ENCODE data around the gene HTT. TPM values are rescaled to one million over a fixed set of nuclear protein-coding genes. Genes with fewer than 3 reads are reported as not detected.

HTT gene
- total RNA-seq, 1 experiment from 2014 or later: 17.2 TPM

DNA sequence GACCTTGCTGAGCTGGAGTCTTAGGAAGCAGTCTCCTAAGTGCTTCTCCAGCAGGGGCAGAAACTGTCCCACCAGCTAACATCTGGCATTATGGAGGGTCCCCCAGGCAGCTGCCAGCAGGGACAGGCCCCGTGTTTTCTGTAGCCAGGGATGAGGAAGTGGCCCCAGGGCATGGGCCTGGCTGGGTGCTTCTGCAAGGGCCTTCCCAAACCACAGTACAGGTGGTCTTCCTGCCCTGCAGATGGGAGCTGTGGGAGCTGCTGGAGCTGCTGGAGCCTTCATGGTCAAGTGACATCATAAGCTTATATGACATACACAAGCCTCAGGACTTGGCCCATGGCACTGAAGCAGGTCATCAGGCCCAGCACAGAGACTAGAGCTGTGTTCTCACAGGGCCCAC is 169.5 kb downstream of the HTT start:
- DNase-seq (ENCODE audit: low read depth, low spot score): no peak
- in situ Hi-C loops (cut with HindIII; ENCODE audit: low pct_unique_long_range_greater_than_20kb, low sequenced_read_pairs): no loop called here

DNA sequence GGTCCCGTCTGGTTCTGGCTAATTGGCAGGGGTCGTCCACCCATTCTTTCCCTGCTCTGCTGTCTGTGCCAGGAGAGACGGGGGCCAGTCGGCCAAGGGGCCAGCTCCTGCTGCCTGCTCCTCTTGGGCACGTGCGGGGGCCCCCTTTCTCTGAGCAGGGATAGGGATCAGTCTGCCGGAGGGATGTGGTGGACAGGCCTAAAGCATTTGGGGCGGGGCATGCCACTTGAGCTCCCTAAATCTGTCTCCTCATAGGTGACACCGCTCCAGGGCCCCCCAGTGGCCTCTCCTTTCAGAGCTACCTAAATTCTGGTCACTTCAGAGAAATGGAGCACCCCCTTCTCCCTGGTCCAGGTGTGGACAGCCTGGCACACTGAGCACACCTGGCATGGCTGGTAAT is 170.3 kb downstream of the HTT start:
- no peak for DNase-seq (ENCODE audit: low read depth, low spot score)
- in situ Hi-C loops (cut with HindIII; ENCODE audit: low pct_unique_long_range_greater_than_20kb, low sequenced_read_pairs): no loop called here

DNA sequence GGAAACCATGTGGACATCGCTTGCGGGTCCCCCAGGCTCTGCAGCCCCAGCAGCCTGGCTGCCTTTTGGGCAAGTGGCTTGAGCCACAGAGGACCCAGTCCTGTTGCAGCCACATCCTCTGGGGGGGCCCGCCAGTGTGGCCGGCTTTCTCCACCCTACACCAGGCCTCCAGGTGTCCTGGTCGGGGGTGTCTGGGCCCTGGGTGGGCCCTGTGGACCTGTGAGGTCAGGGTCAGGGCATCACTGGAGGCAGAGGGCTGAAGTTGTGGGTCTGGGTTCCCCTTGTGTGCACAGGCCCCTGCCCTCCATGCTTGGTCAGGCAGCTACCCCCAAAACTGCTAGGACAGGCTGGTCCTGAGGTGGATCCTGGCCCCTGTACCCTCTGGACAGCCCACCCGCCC is 171.2 kb downstream of the HTT start:
- DNase-seq (ENCODE audit: low read depth, low spot score): no peak
- in situ Hi-C loops (cut with HindIII; ENCODE audit: low pct_unique_long_range_greater_than_20kb, low sequenced_read_pairs): no loop called here

DNA sequence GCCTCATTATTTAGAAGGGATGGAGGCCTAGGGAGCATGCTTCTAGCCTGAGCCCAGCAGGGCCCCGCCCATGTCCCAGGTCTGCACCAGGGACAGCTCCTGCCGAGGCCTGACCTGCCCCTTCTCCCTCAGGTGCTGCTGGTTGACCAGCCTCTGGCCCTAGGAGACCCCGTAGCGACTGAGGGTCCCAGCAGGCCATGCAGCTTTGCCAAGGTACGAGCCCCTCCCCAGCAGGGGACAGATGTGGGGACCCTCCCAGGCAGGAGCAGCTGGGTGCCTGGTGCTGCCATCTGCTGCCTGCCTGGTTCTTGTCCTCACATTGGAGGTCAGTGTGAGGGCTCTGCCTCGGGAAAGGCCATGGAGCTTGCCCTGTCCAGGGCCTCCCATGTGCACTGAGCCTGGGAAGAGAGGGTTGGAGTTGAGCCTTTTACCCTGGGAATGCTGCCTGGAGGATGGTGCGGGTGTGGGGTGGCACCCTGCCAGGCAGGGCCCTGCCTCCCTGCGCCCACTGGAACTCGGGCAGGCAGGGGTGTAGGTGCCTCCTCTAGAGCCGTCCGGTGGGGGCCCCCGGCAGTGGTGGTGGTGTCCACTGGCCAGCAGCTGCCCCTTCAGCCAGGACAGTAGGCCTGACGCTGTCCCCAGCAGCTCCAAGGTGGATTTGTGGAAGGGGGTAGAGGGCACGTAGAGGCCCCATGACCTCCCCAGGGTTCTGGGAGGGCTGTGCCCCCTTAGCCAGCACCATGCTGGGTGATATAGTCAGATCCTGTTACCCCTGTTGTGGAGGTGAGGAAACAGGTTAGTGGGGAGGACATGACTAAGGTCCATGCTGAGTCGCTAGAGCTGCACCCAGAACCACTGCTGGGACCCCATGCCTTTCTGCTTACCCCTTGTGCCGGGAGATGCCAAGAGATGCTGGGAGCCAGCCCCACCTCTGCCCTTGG is 172.2 kb downstream of the HTT start:
- in situ Hi-C loops (cut with HindIII; ENCODE audit: low pct_unique_long_range_greater_than_20kb, low sequenced_read_pairs): no loop called here
- DNase-seq (ENCODE audit: low read depth, low spot score): no peak

DNA sequence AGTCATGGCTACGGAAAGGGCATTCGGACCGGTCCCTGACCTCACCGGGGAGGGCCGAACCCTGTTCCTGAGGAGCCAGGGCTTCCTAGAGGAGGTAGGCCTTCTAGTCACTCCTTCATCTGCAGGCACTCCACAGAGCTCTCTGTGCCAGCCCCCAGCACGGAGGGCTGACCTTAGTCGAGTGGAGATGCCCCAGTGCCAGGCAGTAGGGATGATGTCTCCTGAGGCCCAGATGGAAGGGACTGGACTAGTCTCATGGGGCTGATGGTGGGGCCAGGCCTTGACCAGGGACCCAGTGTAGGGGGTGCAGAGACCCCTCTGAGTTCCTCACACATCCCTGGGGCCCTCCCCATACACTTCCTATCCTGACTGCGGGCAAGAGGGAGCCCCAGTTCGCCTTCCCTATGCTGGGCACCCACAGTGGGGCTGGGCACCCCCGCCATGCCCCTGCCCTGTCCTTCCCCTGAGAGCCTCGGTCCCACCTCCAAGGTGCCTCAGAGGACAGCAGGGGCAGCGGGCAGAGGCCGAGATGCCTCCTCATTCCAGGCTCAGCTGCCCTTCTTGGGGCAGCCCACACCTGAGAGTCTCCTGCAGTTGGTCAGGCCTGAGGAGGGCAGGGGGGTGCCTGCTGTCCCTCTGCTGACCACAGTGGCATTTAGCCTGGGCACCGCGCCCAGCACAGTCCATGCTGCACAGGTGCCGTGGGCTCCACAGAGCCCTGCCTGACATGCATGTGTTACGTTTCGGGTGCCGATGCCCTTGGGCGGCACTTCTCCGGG is 173.1 kb downstream of the HTT start:
- in situ Hi-C loops (cut with HindIII; ENCODE audit: low pct_unique_long_range_greater_than_20kb, low sequenced_read_pairs): no loop called here
- DNase-seq (ENCODE audit: low read depth, low spot score): no peak

DNA sequence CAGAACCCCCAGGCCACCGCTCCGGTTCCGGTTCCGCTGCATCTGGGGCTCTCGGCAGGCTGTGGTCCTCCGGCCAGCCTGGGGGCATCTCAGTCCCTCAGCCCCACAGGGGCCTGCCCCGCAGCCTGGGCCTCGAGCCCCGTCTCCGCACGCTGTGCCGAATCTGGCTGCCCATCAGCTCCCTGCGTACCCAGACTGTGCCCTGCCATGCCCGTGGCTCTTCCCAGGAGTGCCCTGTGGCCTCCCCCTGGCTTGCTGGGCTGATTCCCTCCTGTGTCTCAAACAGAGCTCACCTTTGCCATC is 173.6 kb downstream of the HTT start:
- no peak for DNase-seq (ENCODE audit: low read depth, low spot score)
- in situ Hi-C loops (cut with HindIII; ENCODE audit: low pct_unique_long_range_greater_than_20kb, low sequenced_read_pairs): no loop called here

DNA sequence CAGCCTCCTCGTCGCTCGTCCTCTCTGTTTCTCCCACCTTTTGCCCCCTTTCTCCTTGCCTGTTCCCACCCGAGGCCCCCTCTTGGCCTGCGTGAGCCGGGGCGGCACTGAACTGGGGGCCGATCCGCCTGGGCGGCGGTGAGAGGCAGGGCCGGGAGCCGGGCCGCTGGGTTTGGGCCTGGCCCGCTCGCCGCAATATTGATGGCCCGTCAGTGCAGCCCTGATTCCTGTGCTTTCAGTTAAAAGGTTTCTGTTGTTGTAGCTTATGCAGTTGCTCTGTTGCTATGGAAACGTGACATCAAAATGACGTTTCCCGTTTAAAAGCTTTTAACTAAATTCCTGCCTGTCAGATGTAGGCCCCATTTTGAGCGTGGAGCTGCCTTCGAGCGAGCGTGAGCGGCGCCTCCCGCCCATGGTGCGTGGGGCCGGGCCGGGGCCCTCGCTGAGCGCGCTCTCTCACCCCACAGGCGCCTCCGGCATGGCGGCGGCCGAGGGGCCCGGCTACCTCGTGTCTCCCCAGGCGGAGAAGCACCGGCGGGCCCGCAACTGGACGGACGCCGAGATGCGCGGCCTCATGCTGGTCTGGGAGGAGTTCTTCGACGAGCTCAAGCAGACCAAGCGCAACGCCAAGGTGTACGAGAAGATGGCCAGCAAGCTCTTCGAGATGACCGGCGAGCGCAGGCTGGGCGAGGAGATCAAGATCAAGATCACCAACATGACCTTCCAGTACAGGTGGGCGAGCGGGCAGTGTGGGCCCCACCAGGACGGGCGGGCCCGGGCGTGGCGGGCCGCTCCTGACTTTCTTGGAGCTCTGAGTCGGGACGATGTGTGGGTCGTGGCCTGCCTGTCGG is 174.6 kb downstream of the HTT start, which contains the start of gene MSANTD1:
Gene MSANTD1, plus strand, starts transcription at position 349 of the 851 bp plus-strand sequence. Its CDS starts 64 bp downstream, at position 413.
- no peak for DNase-seq (ENCODE audit: low read depth, low spot score)
- in situ Hi-C loops (cut with HindIII; ENCODE audit: low pct_unique_long_range_greater_than_20kb, low sequenced_read_pairs): no loop called here

DNA sequence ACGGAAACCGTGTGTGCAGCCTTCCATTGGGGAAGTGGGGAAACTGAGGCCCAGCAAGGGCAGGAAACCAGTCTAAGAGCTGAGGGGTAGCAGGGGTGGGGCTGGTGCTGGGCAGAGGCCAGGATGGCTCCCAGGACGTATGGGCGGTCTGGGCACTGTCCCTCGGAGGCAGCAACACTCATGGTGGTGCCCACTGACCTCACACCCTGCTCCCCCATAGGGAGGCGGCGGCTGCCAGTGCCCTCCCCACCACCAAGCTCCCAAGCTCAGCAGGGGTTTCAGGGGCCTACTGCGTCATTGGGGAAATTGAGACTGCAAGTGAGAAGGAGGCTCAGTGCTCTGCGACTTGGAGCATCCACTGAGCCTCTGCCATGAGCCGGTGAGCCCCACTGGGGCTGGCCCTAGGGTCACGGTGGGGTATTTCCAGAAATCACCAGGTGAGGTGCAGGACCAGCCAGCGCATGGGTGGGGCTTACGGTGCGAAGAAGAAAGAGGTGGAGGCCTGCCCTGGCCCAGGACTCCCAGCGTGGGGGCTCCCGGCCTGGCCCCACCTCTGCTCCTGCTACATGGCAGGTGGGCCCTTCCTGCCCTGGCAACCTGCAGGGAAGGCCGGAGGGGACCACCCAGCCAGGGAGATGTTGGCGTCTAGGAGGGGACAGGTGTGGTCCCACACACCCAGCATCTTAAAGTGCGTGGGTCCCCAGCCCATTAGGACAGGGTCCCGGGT is 175.4 kb downstream of the HTT start:
- in situ Hi-C loops (cut with HindIII; ENCODE audit: low pct_unique_long_range_greater_than_20kb, low sequenced_read_pairs): no loop called here
- no peak for DNase-seq (ENCODE audit: low read depth, low spot score)

DNA sequence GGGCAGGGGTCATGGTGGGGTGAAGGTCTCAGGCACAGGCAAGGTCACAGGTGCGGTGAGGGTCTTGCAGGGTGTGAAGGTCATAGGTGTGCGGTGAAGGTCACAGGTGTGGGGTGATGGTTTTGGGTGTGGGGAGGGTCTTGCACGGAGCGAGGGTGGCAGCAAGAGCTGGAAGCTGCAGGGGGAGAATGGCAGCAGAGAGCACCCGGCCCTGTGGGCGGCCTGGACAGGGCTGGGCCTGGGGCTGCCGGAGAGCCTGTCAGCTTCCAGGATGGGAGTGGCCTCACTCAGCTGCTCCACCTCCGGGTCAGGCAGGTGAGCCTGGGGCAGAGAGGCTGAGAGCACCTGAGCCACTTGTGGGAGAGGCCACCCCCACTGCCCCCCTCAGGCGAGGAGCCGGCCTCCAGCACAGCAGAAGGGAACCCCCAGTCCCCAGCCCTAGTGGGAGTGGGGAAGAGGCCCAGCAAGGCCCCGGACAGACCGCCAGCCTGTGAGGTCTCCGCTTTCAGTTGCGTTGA is 176.0 kb downstream of the HTT start:
- in situ Hi-C loops (cut with HindIII; ENCODE audit: low pct_unique_long_range_greater_than_20kb, low sequenced_read_pairs): no loop called here
- DNase-seq (ENCODE audit: low read depth, low spot score): no peak

DNA sequence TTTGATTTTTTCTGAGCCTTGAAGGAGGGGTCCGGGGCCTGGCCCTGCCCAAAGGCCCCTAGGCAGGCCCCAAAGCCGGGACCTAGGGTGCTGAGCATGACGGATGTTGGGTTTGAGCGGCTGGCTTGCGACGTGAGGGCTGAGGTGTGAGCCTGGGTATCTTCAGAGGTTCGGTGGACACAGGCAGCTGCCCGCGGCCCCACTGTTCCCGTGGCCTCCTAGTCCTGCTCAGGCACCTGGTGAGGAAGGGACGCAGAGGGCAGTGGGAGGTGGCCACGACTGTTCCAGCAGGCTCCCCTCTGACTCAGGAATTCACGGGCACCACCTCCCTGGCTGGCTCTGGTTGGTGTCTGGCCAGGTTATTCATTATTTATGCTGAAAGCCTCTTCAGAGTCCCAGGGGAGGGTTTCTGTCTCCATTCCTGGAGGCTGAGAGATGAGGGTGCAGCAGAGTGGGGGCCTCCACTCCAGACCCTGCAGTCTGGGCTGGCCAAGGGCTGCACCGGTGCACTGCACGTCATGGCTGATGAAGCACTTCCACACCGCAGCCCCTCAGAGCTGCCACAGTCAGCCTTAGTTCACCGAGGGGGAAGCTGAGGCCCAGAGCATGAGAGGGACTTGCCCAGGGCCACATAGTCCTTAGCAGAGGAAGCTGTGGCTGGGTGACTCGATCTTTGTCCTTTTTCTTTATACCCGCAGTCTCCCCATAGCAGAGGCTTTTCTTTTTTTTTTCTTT is 176.6 kb downstream of the HTT start:
- DNase-seq (ENCODE audit: low read depth, low spot score): no peak
- in situ Hi-C loops (cut with HindIII; ENCODE audit: low pct_unique_long_range_greater_than_20kb, low sequenced_read_pairs): no loop called here

DNA sequence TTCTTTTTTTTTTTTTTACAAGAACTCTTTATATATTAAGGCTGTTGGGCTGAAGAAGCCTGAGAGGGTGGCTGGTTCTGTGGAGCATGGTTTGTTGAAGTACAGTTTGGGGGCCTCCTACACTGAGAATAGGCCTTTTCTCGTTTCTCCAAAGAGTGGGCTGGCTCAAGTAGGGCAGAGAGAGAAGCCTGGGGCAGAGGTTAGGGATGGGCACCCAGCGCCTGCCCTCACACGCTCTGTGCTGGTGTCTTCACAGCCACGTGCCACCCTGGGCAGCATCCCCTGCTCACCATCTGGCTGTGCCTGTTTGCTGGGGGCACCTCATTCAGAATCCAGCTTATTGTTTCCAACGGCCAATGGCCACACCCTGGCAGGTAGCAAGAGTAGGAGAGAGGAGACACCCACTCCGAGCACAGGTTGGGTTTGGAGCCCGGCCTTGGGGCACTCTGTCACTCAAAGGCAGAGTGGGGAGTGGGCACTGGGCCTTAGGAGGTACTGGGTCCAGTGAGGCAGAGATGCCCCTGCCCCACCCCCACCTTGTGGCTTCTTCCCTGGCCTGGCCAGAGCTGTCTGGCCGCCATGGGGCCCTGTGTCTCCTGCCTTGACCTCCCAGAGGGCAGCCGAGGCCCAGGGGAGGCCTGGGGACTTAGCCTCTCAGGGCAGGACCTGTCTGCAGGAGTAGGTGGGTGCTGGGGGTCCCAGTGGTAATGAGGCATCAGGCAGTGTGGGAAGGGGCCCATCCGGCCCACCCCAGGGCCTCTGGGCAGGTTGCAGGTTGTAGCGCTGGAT is 177.4 kb downstream of the HTT start:
- no peak for DNase-seq (ENCODE audit: low read depth, low spot score)
- in situ Hi-C loops (cut with HindIII; ENCODE audit: low pct_unique_long_range_greater_than_20kb, low sequenced_read_pairs): no loop called here

DNA sequence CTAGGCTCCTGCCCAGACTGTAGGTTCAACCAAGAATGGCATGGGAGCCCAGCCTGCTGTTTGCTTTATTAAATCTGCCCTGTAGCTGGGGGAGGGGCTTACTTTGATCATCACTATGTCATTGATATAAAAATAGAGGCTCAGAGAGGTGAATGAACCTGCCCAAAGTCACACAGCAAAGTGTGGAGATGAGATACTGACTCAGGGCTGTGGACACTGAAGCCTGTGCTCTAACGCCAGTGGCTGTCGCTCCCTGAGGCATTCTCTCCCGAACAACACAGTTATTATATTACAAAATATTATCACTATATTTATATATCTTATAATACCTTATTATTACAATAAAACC is 178.0 kb downstream of the HTT start:
- in situ Hi-C loops (cut with HindIII; ENCODE audit: low pct_unique_long_range_greater_than_20kb, low sequenced_read_pairs): no loop called here
- no peak for DNase-seq (ENCODE audit: low read depth, low spot score)

DNA sequence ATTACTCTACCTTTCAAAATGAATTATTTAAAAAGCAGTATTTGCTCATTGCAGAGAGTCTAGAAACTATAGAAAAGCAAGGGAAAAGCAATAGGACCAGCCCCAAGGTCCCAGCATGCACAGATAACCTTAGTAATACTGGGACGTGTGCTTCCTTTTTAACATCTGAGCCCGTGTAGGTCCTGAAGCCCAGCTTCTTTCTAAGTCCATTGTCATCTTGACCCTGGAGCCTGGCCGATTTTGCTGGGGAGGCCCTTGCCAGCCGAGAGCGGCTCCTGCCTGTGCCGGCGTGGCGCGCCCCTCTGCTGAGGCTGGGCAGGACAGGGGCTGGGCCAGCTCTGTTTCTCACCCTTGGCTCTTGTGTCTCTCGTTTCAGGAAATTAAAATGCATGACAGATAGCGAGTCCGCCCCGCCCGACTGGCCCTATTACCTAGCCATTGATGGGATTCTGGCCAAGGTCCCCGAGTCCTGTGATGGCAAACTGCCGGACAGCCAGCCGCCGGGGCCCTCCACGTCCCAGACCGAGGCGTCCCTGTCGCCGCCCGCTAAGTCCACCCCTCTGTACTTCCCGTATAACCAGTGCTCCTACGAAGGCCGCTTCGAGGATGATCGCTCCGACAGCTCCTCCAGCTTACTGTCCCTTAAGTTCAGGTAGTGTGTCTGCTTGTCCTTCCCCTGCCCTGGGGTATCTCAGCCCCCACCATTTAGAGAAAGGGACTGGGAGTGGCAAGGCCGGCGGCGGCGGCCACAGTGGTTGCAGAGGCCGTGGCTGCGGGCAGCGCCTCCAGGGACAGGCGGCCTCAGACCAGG is 178.6 kb downstream of the HTT start:
- in situ Hi-C loops (cut with HindIII; ENCODE audit: low pct_unique_long_range_greater_than_20kb, low sequenced_read_pairs): no loop called here
- no peak for DNase-seq (ENCODE audit: low read depth, low spot score)

DNA sequence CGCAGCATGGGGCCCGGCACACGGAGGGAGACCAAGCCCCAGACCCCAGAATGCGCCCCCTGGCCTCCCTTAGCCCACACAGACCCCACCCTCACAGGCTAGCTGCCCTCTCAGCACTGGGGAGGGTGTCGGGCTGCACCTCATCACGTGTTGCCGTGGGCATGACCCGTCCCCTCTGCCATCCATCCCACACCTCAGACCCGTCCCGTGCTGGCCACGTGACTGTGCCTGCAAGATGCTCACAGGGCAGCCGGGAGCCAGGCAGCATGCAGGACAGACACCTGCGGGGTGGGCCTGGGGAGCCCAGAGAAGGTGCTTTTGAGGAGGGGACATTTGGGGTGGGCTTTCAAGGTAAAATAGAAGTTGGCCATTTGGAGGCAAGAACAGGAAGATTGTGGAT is 179.3 kb downstream of the HTT start:
- no peak for DNase-seq (ENCODE audit: low read depth, low spot score)

More for the DNA sequence above, 179.3 kb downstream of the HTT start:
- in situ Hi-C loops (cut with HindIII; ENCODE audit: low pct_unique_long_range_greater_than_20kb, low sequenced_read_pairs): no loop called here
